Cardiac fibroblast (primary cell): ENCODE results near the gene SAT2.
"Not testable (repeated sequence)": the region's sequence is repeated elsewhere in the genome, so short reads cannot be mapped to it uniquely, and the experiment has no call there.

ENCODE experiments used
- DNase-seq, 2 donors: peaks; one replicate each; pipeline versions ENCODE4 v3.0.0 to v3.0.0-alpha.2; 2010; ENCODE audit warnings: low read depth in 2 of 2
- H3K4me3 ChIP-seq, 2 donors: replicated peaks in 1 of 2; 1 replicate in 1 of 2; 2 replicates in 1 of 2; pipeline ENCODE4 v1.5.1; 2011; ENCODE audit warnings: low read depth in 2 of 2, low read length in 2 of 2, mild to moderate bottlenecking in 2 of 2, moderate library complexity in 1 of 2
- CTCF ChIP-seq: IDR thresholded peaks from one replicate; pipeline ENCODE4 v1.5.1; 2011; ENCODE audit warnings: low read depth, mild to moderate bottlenecking, low read length, inconsistent platforms

SAT2 gene

GRCh38 chr17:7650509-7651096 is 23.0 kb upstream of the SAT2 start, which contains the start of gene ATP1B2:
Gene ATP1B2, plus strand, starts transcription at chr17:7650926. Its CDS starts 593 bp downstream, at chr17:7651519.
- peak within 1 kb of the TSS; percentile 32 for H3K4me3 ChIP-seq
- no peak for TF ChIP-seq CTCF
- DNase-seq = peak; percentile 25 to 51

GRCh38 chr17:7647018-7647417 is 19.4 kb upstream of the SAT2 start:
- H3K4me3 ChIP-seq = no peak overlapping the region
- no peak for TF ChIP-seq CTCF
- no peak for DNase-seq

- no peak for TF ChIP-seq CTCF
- DNase-seq = no peak
- no peak overlapping the region for H3K4me3 ChIP-seq
These were observed 18.8 kb upstream of the SAT2 start for GRCh38 chr17:7646457-7646856.

- DNase-seq = no peak
- no peak for TF ChIP-seq CTCF
- H3K4me3 ChIP-seq = no peak overlapping the region
These were observed 17.2 kb upstream of the SAT2 start for GRCh38 chr17:7644775-7645174.

- not testable (repeated sequence) for H3K4me3 ChIP-seq, DNase-seq
These were observed 14.0 kb upstream of the SAT2 start for GRCh38 chr17:7641635-7642034.

- no peak for DNase-seq
- TF ChIP-seq CTCF = no peak
- no peak overlapping the region for H3K4me3 ChIP-seq
These were observed 13.2 kb upstream of the SAT2 start for GRCh38 chr17:7640783-7641182.

- no peak for DNase-seq
- H3K4me3 ChIP-seq = no peak overlapping the region
- no peak for TF ChIP-seq CTCF
These were observed 8.5 kb upstream of the SAT2 start for GRCh38 chr17:7636163-7636562.
